Keratinocyte (primary cell): ENCODE results near the gene ITGAE. TPM values are rescaled to one million over a fixed set of nuclear protein-coding genes. Genes with fewer than 3 reads are reported as not detected.

Source experiments
- DNase-seq: peaks from one replicate; pipeline ENCODE4 v3.0.0-alpha.2; 2011; ENCODE audit warnings: low read depth, missing footprints, low spot score
- FAIRE-seq: peaks from 2 replicates; lab custom pipeline; 2011; peaks lifted over from hg19 to GRCh38; lab: Jason Lieb, UNC
- H2AFZ ChIP-seq: 2 replicates; pipeline ENCODE4 v1.6.0; 2012; ENCODE audit warnings: low read length, control low read depth, inconsistent platforms; ENCODE audit not compliant: control insufficient read depth
- H3K27ac ChIP-seq: 2 replicates; pipeline ENCODE4 v1.5.1; 2011; ENCODE audit warnings: low read length; ENCODE audit not compliant: control insufficient read depth, insufficient read depth
- H3K27me3 ChIP-seq: 3 replicates; pipeline ENCODE4 v1.6.0; 2011; ENCODE audit warnings: low read length; ENCODE audit not compliant: control insufficient read depth, insufficient read depth; ENCODE audit errors: extremely low read depth
- H3K36me3 ChIP-seq, 2 experiments: 2 replicates in 1 of 2; 3 replicates in 1 of 2; pipeline ENCODE4 v1.5.1; 2011; ENCODE audit warnings: low read length in 2 of 2, mild to moderate bottlenecking in 1 of 2; ENCODE audit not compliant: control insufficient read depth in 2 of 2, insufficient read depth in 2 of 2; ENCODE audit errors: extremely low read depth in 1 of 2
- H3K4me1 ChIP-seq: 3 replicates; pipeline ENCODE4 v1.5.1; 2011; ENCODE audit warnings: low read length; ENCODE audit not compliant: control insufficient read depth, insufficient read depth; ENCODE audit errors: extremely low read depth
- H3K4me2 ChIP-seq: 3 replicates; pipeline ENCODE4 v1.6.0; 2011; ENCODE audit warnings: low read depth, low read length; ENCODE audit not compliant: control insufficient read depth, insufficient read depth; ENCODE audit errors: extremely low read depth
- H3K4me3 ChIP-seq, 3 experiments: fragments of 200-600 bp in 1 of 3; sonication (generic) in 1 of 3; 2 replicates in 2 of 3; 3 replicates in 1 of 3; pipeline ENCODE4 v1.5.1; 2011 to 2016; ENCODE audit warnings: low read length in 3 of 3, mild to moderate bottlenecking in 3 of 3, control low read depth in 2 of 3, inconsistent platforms in 1 of 3, low read depth in 1 of 3, mixed read lengths in 1 of 3, mixed run types in 1 of 3, moderate library complexity in 1 of 3; ENCODE audit not compliant: control insufficient read depth in 2 of 3, insufficient read depth in 2 of 3; ENCODE audit errors: extremely low read depth in 1 of 3
- H3K79me2 ChIP-seq: 2 replicates; pipeline ENCODE4 v1.6.0; 2012; ENCODE audit warnings: low read length; ENCODE audit not compliant: control insufficient read depth, insufficient read depth
- H3K9ac ChIP-seq: 3 replicates; pipeline ENCODE4 v1.6.0; 2011; ENCODE audit warnings: low read length; ENCODE audit not compliant: control insufficient read depth, insufficient read depth; ENCODE audit errors: extremely low read depth
- H3K9me1 ChIP-seq: 3 replicates; pipeline ENCODE4 v1.6.0; 2011; ENCODE audit warnings: low read length; ENCODE audit not compliant: control insufficient read depth, insufficient read depth; ENCODE audit errors: extremely low read depth
- H3K9me3 ChIP-seq: 2 replicates; pipeline ENCODE4 v1.5.1; 2012; ENCODE audit warnings: low read depth, low read length; ENCODE audit not compliant: control insufficient read depth
- H4K20me1 ChIP-seq: 3 replicates; pipeline ENCODE4 v1.6.0; 2011; ENCODE audit warnings: low read length; ENCODE audit not compliant: control insufficient read depth, insufficient read depth; ENCODE audit errors: extremely low read depth
- EZH2 ChIP-seq: IDR thresholded peaks from one replicate; pipeline ENCODE4 v1.6.1; 2012; ENCODE audit warnings: inconsistent platforms, mild to moderate bottlenecking, low read length, moderate library complexity
- dilution Hi-C: fragments of 300-500 bp; cut with MboI; formaldehyde crosslinking; loops from one replicate; pipeline ENCODE4 v1.7.0; 2020; ENCODE audit warnings: low sequenced_read_pairs; ENCODE audit not compliant: extremely low pct_ligation_motif_present
- polyA minus RNA-seq, 3 experiments: library from RNA; depleted of rRNA, polyadenylated mRNA; stranded (reverse); fragments of >200 nt; gene quantifications; 1 replicate in 1 of 3; 2 replicates in 1 of 3; 3 replicates in 1 of 3; pipeline ENCODE4 v1.2.3, GENCODE V29; 2011
- polyA plus RNA-seq, 5 experiments: library from polyadenylated mRNA; depleted of rRNA in 3 of 5; stranded (reverse) in 3 of 5; stranded (forward) in 1 of 5; unstranded in 1 of 5; fragments of >200 nt; gene quantifications; 1 replicate in 1 of 5; 2 replicates in 3 of 5; 3 replicates in 1 of 5; pipeline versions ENCODE4 v1.2.1 to v1.2.3, GENCODE V29; 2011 to 2012; ENCODE audit warnings: missing spikeins in 2 of 5, low read depth in 1 of 5, low replicate concordance in 1 of 5
- TF ChIP-seq, protein P1 (sequence below), 3 experiments: IDR thresholded peaks in 1 of 3; conservative IDR thresholded peaks in 1 of 3; optimal IDR thresholded peaks in 1 of 3; 2 replicates in 2 of 3; 3 replicates in 1 of 3; pipeline versions ENCODE3 to v1.5.1; 2011; ENCODE audit warnings: low read length in 3 of 3, mild to moderate bottlenecking in 3 of 3, moderate library complexity in 2 of 3, control low read depth in 1 of 3, inconsistent platforms in 1 of 3; ENCODE audit not compliant: insufficient read depth in 2 of 3; ENCODE audit errors: extremely low read depth in 1 of 3

The ITGAE gene, protein sequence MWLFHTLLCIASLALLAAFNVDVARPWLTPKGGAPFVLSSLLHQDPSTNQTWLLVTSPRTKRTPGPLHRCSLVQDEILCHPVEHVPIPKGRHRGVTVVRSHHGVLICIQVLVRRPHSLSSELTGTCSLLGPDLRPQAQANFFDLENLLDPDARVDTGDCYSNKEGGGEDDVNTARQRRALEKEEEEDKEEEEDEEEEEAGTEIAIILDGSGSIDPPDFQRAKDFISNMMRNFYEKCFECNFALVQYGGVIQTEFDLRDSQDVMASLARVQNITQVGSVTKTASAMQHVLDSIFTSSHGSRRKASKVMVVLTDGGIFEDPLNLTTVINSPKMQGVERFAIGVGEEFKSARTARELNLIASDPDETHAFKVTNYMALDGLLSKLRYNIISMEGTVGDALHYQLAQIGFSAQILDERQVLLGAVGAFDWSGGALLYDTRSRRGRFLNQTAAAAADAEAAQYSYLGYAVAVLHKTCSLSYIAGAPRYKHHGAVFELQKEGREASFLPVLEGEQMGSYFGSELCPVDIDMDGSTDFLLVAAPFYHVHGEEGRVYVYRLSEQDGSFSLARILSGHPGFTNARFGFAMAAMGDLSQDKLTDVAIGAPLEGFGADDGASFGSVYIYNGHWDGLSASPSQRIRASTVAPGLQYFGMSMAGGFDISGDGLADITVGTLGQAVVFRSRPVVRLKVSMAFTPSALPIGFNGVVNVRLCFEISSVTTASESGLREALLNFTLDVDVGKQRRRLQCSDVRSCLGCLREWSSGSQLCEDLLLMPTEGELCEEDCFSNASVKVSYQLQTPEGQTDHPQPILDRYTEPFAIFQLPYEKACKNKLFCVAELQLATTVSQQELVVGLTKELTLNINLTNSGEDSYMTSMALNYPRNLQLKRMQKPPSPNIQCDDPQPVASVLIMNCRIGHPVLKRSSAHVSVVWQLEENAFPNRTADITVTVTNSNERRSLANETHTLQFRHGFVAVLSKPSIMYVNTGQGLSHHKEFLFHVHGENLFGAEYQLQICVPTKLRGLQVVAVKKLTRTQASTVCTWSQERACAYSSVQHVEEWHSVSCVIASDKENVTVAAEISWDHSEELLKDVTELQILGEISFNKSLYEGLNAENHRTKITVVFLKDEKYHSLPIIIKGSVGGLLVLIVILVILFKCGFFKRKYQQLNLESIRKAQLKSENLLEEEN
- 45.7 to 66.6 TPM (median 50.8 TPM) in 3 replicates for polyA plus RNA-seq
- polyA plus RNA-seq (2011; ENCODE audit: low read depth) = 7.7 TPM
- 32.5 and 49.0 TPM in 2 replicates for polyA plus RNA-seq (2011; cell fraction: cytosol; rRNA removed)
- polyA plus RNA-seq (2011; cell fraction: nucleus; rRNA removed) = 16.4 and 23.9 TPM in 2 replicates
- 21.0 and 53.0 TPM in 2 replicates for polyA plus RNA-seq (2012; ENCODE audit: low replicate concordance)
- 1.4 to 11.1 TPM (median 4.8 TPM) in 3 replicates for polyA minus RNA-seq
- polyA minus RNA-seq (2011; cell fraction: cytosol; rRNA and poly(A)+ RNA removed) = 9.8 TPM
- polyA minus RNA-seq (2011; cell fraction: nucleus; rRNA and poly(A)+ RNA removed) = 2.6 TPM in 2 replicates

DNA sequence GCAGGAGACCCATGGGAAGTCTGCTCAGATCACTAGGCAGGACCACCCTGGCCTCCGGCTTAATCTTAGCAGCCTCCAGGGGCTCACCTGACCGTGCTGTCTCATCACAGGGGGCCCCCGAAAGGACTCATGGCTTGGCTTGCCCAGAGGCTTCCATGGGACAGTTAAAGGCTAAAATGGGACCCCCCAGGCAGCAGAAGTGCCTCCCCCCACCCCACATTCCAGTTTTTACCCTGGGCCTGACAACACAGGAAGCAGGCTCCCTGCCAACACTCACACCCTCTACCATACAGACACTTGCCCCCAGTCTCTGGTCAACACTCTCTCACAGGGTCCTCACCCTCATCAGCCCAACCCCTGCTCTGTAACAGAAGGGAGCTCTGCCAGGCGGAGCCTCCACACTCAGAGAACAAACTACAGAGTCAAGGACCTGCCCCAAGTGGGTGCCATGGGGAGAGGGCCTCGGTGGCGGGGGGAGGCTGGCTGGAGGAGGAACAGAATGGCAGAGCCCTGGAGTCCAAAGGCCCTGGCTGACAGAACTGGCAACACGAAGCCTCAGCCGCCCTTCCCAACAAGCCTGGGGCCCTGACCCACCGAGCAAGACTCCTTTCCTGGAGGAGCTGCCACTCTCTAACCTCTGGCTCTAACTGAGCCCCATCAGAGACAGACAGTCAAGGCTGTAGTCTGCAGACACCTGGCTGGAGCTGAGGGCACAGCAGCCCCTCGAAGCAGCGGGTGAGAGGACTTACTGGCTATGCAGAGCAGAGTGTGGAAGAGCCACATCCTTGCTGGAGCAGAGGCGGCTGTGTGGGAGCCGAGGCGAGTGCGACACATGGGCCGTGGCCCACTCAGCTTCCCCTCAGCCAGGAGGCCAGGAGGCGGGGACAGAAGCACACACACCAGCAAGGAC is at the start of gene ITGAE:
Gene ITGAE, minus strand, starts transcription at position 827 of the 910 bp plus-strand sequence. Its CDS starts 44 bp downstream, at position 783.
- peaks cover 9% of the 10 kb centered on the region for H3K4me1 ChIP-seq
- peaks cover 0 to 2% of the 10 kb centered on the region in 2 experiments for H3K36me3 ChIP-seq
- no peak for DNase-seq
- FAIRE-seq = no peak
- no peak within 1 kb of the TSS for H3K4me3 ChIP-seq
- no peaks in the 10 kb centered on the region for H3K27me3 ChIP-seq
- no peaks in the 10 kb centered on the region for H3K9me3 ChIP-seq
- no peaks in the 10 kb centered on the region for H4K20me1 ChIP-seq
- H3K27ac ChIP-seq = no peak within 1 kb of the TSS
- H3K9me1 ChIP-seq = no peaks in the 10 kb centered on the region
- H3K9ac ChIP-seq = no peak within 1 kb of the TSS
- no peak within 1 kb of the TSS for H2AFZ ChIP-seq
- H3K79me2 ChIP-seq = no peaks in the 10 kb centered on the region
- dilution Hi-C loops = no loop called here
- TF ChIP-seq EZH2 = no peak
- TF ChIP-seq, protein P1, sequence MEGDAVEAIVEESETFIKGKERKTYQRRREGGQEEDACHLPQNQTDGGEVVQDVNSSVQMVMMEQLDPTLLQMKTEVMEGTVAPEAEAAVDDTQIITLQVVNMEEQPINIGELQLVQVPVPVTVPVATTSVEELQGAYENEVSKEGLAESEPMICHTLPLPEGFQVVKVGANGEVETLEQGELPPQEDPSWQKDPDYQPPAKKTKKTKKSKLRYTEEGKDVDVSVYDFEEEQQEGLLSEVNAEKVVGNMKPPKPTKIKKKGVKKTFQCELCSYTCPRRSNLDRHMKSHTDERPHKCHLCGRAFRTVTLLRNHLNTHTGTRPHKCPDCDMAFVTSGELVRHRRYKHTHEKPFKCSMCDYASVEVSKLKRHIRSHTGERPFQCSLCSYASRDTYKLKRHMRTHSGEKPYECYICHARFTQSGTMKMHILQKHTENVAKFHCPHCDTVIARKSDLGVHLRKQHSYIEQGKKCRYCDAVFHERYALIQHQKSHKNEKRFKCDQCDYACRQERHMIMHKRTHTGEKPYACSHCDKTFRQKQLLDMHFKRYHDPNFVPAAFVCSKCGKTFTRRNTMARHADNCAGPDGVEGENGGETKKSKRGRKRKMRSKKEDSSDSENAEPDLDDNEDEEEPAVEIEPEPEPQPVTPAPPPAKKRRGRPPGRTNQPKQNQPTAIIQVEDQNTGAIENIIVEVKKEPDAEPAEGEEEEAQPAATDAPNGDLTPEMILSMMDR (optimal IDR thresholded peaks at IDR 0.05 in 1 of 3, IDR thresholded peaks at IDR 0.05 in 1 of 3, conservative IDR thresholded peaks at IDR 0.05 in 1 of 3; ENCODE audit: extremely low read depth in 1 of 3, insufficient read depth in 2 of 3, low read length in 3 of 3) = no peak
- no peak within 1 kb of the TSS for H3K4me2 ChIP-seq
